ENCODE results near the gene GNA12. TPM values are rescaled to one million over a fixed set of nuclear protein-coding genes. Genes with fewer than 3 reads are reported as not detected.

The GNA12 gene
- total RNA-seq, 1 experiment from 2014 or later: 36.2 TPM

DNA sequence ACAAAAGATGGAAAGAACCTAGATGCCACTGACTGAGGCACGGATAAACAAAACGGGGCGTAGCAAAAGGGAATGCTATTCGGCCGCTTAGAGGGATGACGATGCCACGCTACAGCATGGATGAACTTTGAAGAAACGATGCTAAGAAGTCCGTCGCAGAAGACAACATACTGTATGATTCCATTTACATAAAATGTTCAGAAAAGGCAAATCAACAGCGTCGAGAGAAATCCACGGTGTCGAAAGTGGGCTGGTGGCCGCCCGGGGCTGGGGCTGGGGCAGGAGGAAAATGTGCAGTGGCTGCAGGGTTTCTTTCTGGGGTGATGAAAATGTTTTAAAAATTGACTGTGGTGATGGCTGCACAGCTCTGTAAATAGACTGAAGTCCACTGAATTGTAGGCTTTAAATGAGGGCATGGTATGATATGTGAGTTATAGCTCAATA is 24.1 kb downstream of the GNA12 start:
- CTCF ChIA-PET: interaction anchor here (0.7 to 1.6 kb wide), 3 partner anchors 9 to 62 kb away, joined by 3 to 7 read pairs (median 4); no protein-coding TSS in a partner anchor

DNA sequence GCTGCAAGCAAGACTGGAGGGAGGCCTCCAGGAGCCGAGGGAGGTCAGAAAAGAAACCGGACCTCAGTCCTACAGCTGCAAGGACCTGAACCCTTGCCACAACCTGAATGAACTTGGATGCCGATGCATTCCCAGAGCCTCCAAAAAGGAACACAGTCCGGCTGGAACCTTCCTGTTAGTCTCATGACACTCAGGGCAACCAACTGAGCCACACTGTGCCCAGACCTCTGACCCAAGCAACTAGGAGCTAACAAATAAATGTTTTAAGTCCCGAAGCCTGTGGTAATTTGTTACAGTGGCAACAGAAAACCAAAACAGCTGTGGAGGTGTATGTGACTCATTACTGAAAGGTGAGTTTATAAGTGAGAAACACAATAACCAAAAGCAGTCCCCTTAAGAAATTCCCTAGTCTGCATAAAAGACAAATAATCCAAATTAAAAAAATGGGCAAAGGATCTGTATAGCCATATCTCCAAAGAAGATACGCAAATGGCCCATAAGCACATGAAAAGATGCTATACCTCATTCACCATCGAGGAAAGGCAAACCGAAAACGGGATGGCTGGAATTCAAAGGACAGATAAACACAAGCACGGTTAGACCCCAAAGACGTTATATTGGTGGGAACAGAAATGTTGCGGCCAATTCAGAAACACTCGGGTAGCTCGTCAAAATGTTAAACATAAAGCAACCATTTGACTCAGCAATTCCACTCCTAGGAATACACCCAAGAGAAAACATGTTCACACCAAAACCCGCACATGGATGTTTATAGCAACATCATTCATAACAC is 24.8 kb downstream of the GNA12 start:
- peaks cover 33% of the 10 kb centered on the region for H3K4me1 Mint-ChIP-seq (ENCODE audit: insufficient read depth, unreplicated experiment)
- peaks cover 11% of the 10 kb centered on the region for H3K36me3 Mint-ChIP-seq (ENCODE audit: insufficient read depth, unreplicated experiment)
- ChIA-PET CTCF (interaction anchor here (0.5 to 1.6 kb wide), 5 partner anchors 45 to 368 kb away, joined by 3 to 7 read pairs (median 3); no protein-coding TSS in a partner anchor), POLR2A (interaction anchor here (0.5 to 3.7 kb wide), 6 partner anchors 8 to 1075 kb away, joined by 3 to 74 read pairs (median 5); no protein-coding TSS in a partner anchor)
- peak overlapping the region; percentile 96 for H3K27ac Mint-ChIP-seq (ENCODE audit: low read depth, unreplicated experiment)
- H3K4me3 Mint-ChIP-seq (ENCODE audit: unreplicated experiment): no peak overlapping the region
- no peak for DNase-seq (ENCODE audit: unreplicated experiment)
- no peaks in the 10 kb centered on the region for H3K9me3 Mint-ChIP-seq (ENCODE audit: unreplicated experiment)
- TF ChIP-seq, protein P1, sequence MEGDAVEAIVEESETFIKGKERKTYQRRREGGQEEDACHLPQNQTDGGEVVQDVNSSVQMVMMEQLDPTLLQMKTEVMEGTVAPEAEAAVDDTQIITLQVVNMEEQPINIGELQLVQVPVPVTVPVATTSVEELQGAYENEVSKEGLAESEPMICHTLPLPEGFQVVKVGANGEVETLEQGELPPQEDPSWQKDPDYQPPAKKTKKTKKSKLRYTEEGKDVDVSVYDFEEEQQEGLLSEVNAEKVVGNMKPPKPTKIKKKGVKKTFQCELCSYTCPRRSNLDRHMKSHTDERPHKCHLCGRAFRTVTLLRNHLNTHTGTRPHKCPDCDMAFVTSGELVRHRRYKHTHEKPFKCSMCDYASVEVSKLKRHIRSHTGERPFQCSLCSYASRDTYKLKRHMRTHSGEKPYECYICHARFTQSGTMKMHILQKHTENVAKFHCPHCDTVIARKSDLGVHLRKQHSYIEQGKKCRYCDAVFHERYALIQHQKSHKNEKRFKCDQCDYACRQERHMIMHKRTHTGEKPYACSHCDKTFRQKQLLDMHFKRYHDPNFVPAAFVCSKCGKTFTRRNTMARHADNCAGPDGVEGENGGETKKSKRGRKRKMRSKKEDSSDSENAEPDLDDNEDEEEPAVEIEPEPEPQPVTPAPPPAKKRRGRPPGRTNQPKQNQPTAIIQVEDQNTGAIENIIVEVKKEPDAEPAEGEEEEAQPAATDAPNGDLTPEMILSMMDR (IDR thresholded peaks at IDR 0.05; ENCODE audit: unreplicated experiment): no peak
- H3K27me3 Mint-ChIP-seq (ENCODE audit: insufficient read depth, unreplicated experiment): no peaks in the 10 kb centered on the region
- intact Hi-C loops (cut with micrococcal nuclease): no loop called here
- BruUV-seq (replicated peaks): no TSS peak

More for the DNA sequence above, 24.1 kb downstream of the GNA12 start:
- BruUV-seq (replicated peaks): no TSS peak
- no peak for DNase-seq (ENCODE audit: unreplicated experiment)
- POLR2A ChIA-PET: interaction anchor here (0.7 to 3.7 kb wide), 12 partner anchors 9 to 188 kb away, joined by 3 to 74 read pairs (median 6); partner anchors contain the start of gene TTYH3
- peak overlapping the region; percentile 96 for H3K27ac Mint-ChIP-seq (ENCODE audit: low read depth, unreplicated experiment)
- no peaks in the 10 kb centered on the region for H3K9me3 Mint-ChIP-seq (ENCODE audit: unreplicated experiment)
- peaks cover 34% of the 10 kb centered on the region for H3K4me1 Mint-ChIP-seq (ENCODE audit: insufficient read depth, unreplicated experiment)
- H3K36me3 Mint-ChIP-seq (ENCODE audit: insufficient read depth, unreplicated experiment): peaks cover 11% of the 10 kb centered on the region
- no peak overlapping the region for H3K4me3 Mint-ChIP-seq (ENCODE audit: unreplicated experiment)
- TF ChIP-seq, protein P1 (IDR thresholded peaks at IDR 0.05; ENCODE audit: unreplicated experiment): no peak
- H3K27me3 Mint-ChIP-seq (ENCODE audit: insufficient read depth, unreplicated experiment): no peaks in the 10 kb centered on the region
- intact Hi-C loops (cut with micrococcal nuclease): loop anchor here (5.0 kb wide), 1 partner anchor 63 kb away; no protein-coding TSS in a partner anchor

DNA sequence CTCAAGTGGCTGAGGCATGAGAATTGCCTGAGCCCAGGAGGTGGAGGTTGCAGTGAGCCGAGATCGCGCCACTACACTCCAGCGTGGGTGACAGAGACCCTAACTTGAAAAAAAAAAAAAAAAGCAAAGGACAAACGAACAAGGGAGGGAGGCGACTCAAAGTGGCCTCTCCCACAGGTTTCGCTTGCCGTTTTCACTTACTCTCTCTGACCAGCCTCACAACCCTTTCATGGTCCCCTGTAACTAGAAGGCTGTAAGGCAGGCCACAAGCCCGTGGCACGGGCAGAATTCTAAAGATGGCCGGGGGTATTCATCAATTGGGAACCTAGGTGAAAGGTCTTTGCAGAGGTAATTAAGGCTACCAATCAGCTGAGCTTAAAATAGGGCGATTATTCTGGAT is 25.5 kb downstream of the GNA12 start:
- ChIA-PET POLR2A (interaction anchor here (0.5 to 1.6 kb wide), 2 partner anchors 61 to 1075 kb away, joined by 3 to 4 read pairs; no protein-coding TSS in a partner anchor), CTCF (interaction anchor here (0.5 to 0.9 kb wide), 3 partner anchors 47 to 367 kb away, joined by 3 read pairs; no protein-coding TSS in a partner anchor)
- TF ChIP-seq, protein P1 (IDR thresholded peaks at IDR 0.05; ENCODE audit: unreplicated experiment): no peak
- Mint-ChIP-seq H3K4me1 (ENCODE audit: insufficient read depth, unreplicated experiment) (peaks cover 34% of the 10 kb centered on the region), H3K27ac (ENCODE audit: low read depth, unreplicated experiment) (no peak overlapping the region), H3K9me3 (ENCODE audit: unreplicated experiment) (no peaks in the 10 kb centered on the region), H3K36me3 (ENCODE audit: insufficient read depth, unreplicated experiment) (peaks cover 14% of the 10 kb centered on the region), H3K27me3 (ENCODE audit: insufficient read depth, unreplicated experiment) (no peaks in the 10 kb centered on the region), H3K4me3 (ENCODE audit: unreplicated experiment) (no peak overlapping the region)
- DNase-seq (ENCODE audit: unreplicated experiment): no peak
- intact Hi-C loops (cut with micrococcal nuclease): no loop called here
- BruUV-seq (replicated peaks): no TSS peak

DNA sequence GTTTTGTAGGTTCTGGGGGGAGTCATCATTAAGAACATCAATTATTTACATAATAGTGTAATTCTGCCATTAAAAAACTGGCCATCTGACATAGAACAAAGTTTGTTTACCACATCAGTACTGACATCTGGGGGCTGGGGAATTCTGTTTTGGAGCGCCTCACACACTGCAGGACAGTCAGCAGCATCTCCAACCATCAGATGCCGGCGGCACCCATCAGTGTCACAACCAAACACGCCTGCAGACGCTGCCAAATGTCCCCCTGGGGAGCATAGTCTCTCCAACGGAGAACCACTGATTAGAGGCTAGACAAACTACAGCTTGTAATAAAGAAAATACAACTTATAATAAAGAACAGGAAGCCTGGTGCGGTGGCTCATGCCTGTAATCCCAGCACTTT is 26.0 kb downstream of the GNA12 start:
- intact Hi-C loops (cut with micrococcal nuclease): no loop called here
- Mint-ChIP-seq H3K4me1 (ENCODE audit: insufficient read depth, unreplicated experiment) (peaks cover 40% of the 10 kb centered on the region), H3K9me3 (ENCODE audit: unreplicated experiment) (no peaks in the 10 kb centered on the region), H3K4me3 (ENCODE audit: unreplicated experiment) (no peak overlapping the region), H3K36me3 (ENCODE audit: insufficient read depth, unreplicated experiment) (peaks cover 19% of the 10 kb centered on the region), H3K27ac (ENCODE audit: low read depth, unreplicated experiment) (no peak overlapping the region), H3K27me3 (ENCODE audit: insufficient read depth, unreplicated experiment) (no peaks in the 10 kb centered on the region)
- ChIA-PET POLR2A (interaction anchor here (1.6 kb wide), 1 partner anchor 60 kb away, joined by 4 read pairs; no protein-coding TSS in a partner anchor), CTCF (no interaction called here)
- no TSS peak for BruUV-seq (replicated peaks)
- DNase-seq (ENCODE audit: unreplicated experiment): no peak
- TF ChIP-seq, protein P1 (IDR thresholded peaks at IDR 0.05; ENCODE audit: unreplicated experiment): no peak

Measured in MCF 10A (cell line).